Retinal pigment epithelial cell (primary cell): ENCODE data around the gene OMD.

ENCODE experiments used
- DNase-seq: peaks from one replicate; pipeline ENCODE4 v3.0.0-alpha.2; 2010; ENCODE audit warnings: low read depth
- H3K4me3 ChIP-seq: 2 replicates; pipeline ENCODE4 v1.5.1; 2011; ENCODE audit warnings: mild to moderate bottlenecking, low read length, control low read depth, moderate library complexity
- CTCF ChIP-seq: conservative IDR thresholded peaks from 2 replicates; pipeline ENCODE4 v1.5.1; 2011; ENCODE audit warnings: low read depth, low read length, control low read depth, inconsistent platforms

The OMD gene

DNA sequence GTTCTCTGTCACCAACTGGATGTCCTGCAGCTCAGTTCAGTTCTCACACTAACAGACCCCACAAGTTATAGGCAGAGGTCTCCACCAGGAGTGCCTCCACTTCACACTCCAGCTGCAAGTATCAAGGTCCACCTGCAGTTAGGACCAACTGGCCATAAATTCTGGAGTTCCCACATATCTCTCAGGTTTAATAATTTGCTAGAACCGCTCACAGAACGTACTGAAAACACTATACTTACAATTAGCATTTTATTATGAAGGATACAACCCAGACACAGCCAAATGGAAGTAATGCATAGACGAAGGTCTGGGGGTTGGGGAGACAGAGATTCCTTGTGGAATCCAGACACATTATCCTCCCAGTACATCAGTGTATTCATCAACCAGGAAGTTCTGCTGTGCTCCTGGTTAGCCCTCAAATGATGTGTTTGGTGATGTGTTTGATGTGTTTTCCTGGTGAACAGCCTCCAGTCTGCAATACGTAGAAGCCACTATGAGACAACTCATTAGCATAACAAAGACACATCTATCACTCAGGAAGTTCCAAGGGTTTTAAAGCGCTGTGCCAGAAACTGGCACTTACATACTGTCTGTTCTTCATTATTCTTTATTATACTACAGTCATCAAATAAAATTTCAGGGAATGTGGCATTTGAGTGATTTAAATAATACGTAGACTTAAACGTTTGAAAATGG is 45.3 kb downstream of the OMD start:
- no peak for TF ChIP-seq CTCF
- no peak for DNase-seq
- H3K4me3 ChIP-seq = no peak overlapping the region

- DNase-seq = no peak
- TF ChIP-seq CTCF = no peak
- H3K4me3 ChIP-seq = no peak overlapping the region
Measured at GRCh38 chr9:92377876-92378275, 46.4 kb downstream of the OMD start.

- no peak for DNase-seq
- TF ChIP-seq CTCF = no peak
- H3K4me3 ChIP-seq = no peak overlapping the region
Measured at GRCh38 chr9:92373167-92373566, 51.1 kb downstream of the OMD start.

GRCh38 chr9:92369075-92369474 is 55.2 kb downstream of the OMD start:
- no peak for TF ChIP-seq CTCF
- no peak overlapping the region for H3K4me3 ChIP-seq
- no peak for DNase-seq
